Gastroesophageal sphincter (tissue), 4 donors: ENCODE data around the gene DEFB108B. TPM values are rescaled to one million over a fixed set of nuclear protein-coding genes. Genes with fewer than 3 reads are reported as not detected.
A peak's percentile ranks its signal among the peaks of the same experiment; 100 is the strongest.
"Not testable (repeated sequence)": the region's sequence is repeated elsewhere in the genome, so short reads cannot be mapped to it uniquely, and the experiment has no call there.

Experiments
- ATAC-seq: fragments of 150-250 bp; one replicate; pipeline ENCODE4 v1.9.1; 2016; ENCODE audit warnings: mild to moderate bottlenecking, moderate library complexity
- H3K27ac ChIP-seq, 4 donors: fragments of 200-600 bp; sonication (generic) in 3 of 4; 1 replicate in 3 of 4; 2 replicates in 1 of 4; pipeline ENCODE4 v1.5.1; 2016 to 2019
- H3K27me3 ChIP-seq: fragments of 200-600 bp; sonication (generic); one replicate; pipeline ENCODE4 v1.5.1; 2019
- H3K36me3 ChIP-seq, 2 donors: fragments of 200-600 bp; sonication (generic); one replicate each; pipeline ENCODE4 v1.5.1; 2019; ENCODE audit warnings: control low read depth in 1 of 2
- H3K4me1 ChIP-seq, 3 donors: fragments of 200-600 bp; sonication (generic); 1 replicate in 2 of 3; 2 replicates in 1 of 3; pipeline ENCODE4 v1.5.1; 2016 to 2019; ENCODE audit warnings: control low read depth in 2 of 3
- H3K4me3 ChIP-seq, 2 donors: fragments of 200-600 bp; sonication (generic); one replicate each; pipeline ENCODE4 v1.5.1; 2019; ENCODE audit warnings: mild to moderate bottlenecking in 1 of 2, moderate library complexity in 1 of 2
- H3K9me3 ChIP-seq, 3 donors: fragments of 200-600 bp; sonication (generic); one replicate each; pipeline ENCODE4 v1.5.1; 2017 to 2019; ENCODE audit warnings: control low read depth in 2 of 3
- CTCF ChIP-seq, 4 experiments: fragments of 200-600 bp in 2 of 4; fragments of 450-650 bp in 2 of 4; sonication (generic) in 1 of 4; IDR thresholded peaks; one replicate each; pipeline ENCODE4 v1.5.1; 2017 to 2019; ENCODE audit warnings: antibody characterized with exemption in 4 of 4, mild to moderate bottlenecking in 2 of 4, moderate library complexity in 2 of 4
- EP300 ChIP-seq: sonication (generic); formaldehyde crosslinking; IDR thresholded peaks from one replicate; pipeline ENCODE4 v1.6.1; 2017; ENCODE audit warnings: antibody characterized with exemption, mild to moderate bottlenecking
- POLR2A ChIP-seq, 2 donors: fragments of 450-650 bp; IDR thresholded peaks; one replicate each; pipeline ENCODE4 v1.6.1; 2017; ENCODE audit warnings: antibody characterized with exemption in 2 of 2, mild to moderate bottlenecking in 2 of 2, moderate library complexity in 1 of 2
- POLR2AphosphoS5 ChIP-seq: sonication (generic); formaldehyde crosslinking; IDR thresholded peaks from one replicate; pipeline ENCODE4 v1.6.1; 2017; ENCODE audit warnings: antibody characterized with exemption
- WGBS, 2 donors: methylation state at CpG; one replicate each; pipeline ENCODE4 v1.1.5; 2018; ENCODE audit warnings: low coverage in 1 of 2; 5-methylcytosine and 5-hydroxymethylcytosine counted together
- total RNA-seq, 4 donors: library from RNA; depleted of rRNA; stranded (reverse); fragments of >200 nt; gene quantifications; one replicate each; pipeline ENCODE4 v1.1.0, GENCODE V29; 2016

DEFB108B gene
- total RNA-seq, 4 donors from 2014 or later: not detected

- not testable (repeated sequence) for H3K4me3 ChIP-seq, H3K36me3 ChIP-seq, H3K9me3 ChIP-seq, H3K4me1 ChIP-seq, H3K27me3 ChIP-seq, ATAC-seq
- no CpG with 5 or more reads among the region's 3 CpGs for WGBS, 2 donors
- peak overlapping the region in 2 of 4 donors; percentile 12 to 31 for H3K27ac ChIP-seq
Measured at GRCh38 chr11:71812529-71812928, 20.5 kb upstream of the DEFB108B start.

GRCh38 chr11:71813481-71814355, 19.3 kb upstream of the DEFB108B start:
- TF ChIP-seq CTCF (IDR thresholded peaks at IDR 0.05): peak; percentile 61 to 85 (median 80)
- 13 to 31% methylated on average over 3 to 5 of the region's 46 CpGs for WGBS, 2 donors
- not testable (repeated sequence) for H3K27me3 ChIP-seq, H3K4me1 ChIP-seq, H3K9me3 ChIP-seq, H3K36me3 ChIP-seq, ATAC-seq
- H3K4me3 ChIP-seq: peak overlapping the region; percentile 11 to 56
- peak overlapping the region in 3 of 4 donors; percentile 70 to 78 (median 73) for H3K27ac ChIP-seq

- H3K36me3 ChIP-seq, H3K4me1 ChIP-seq, H3K27ac ChIP-seq, H3K27me3 ChIP-seq, H3K9me3 ChIP-seq, H3K4me3 ChIP-seq, ATAC-seq: not testable (repeated sequence)
- 8% methylated on average over 1 of the region's 1 CpG; no CpG with 5 or more reads in 1 of the 2 donors for WGBS, 2 donors
Measured at GRCh38 chr11:71821539-71821938, 11.5 kb upstream of the DEFB108B start.

- ATAC-seq, H3K4me3 ChIP-seq, H3K9me3 ChIP-seq, H3K27ac ChIP-seq, H3K36me3 ChIP-seq, H3K27me3 ChIP-seq, H3K4me1 ChIP-seq: not testable (repeated sequence)
- 92 to 93% methylated on average over 3 of the region's 3 CpGs for WGBS, 2 donors
Measured at GRCh38 chr11:71829247-71829646, 3.8 kb upstream of the DEFB108B start.

GRCh38 chr11:71829686-71830085, 3.3 kb upstream of the DEFB108B start:
- not testable (repeated sequence) for H3K4me3 ChIP-seq, H3K27me3 ChIP-seq, H3K9me3 ChIP-seq, ATAC-seq, H3K27ac ChIP-seq, H3K36me3 ChIP-seq, H3K4me1 ChIP-seq
- 92 to 93% methylated on average over 3 of the region's 3 CpGs for WGBS, 2 donors

GRCh38 chr11:71842720-71843119, 9.7 kb downstream of the DEFB108B start:
- not testable (repeated sequence) for H3K4me3 ChIP-seq, H3K9me3 ChIP-seq, H3K36me3 ChIP-seq, ATAC-seq, H3K27me3 ChIP-seq, H3K27ac ChIP-seq, H3K4me1 ChIP-seq
- 76 to 79% methylated on average over 2 to 3 of the region's 6 CpGs for WGBS, 2 donors

- H3K27me3 ChIP-seq, H3K27ac ChIP-seq, H3K4me3 ChIP-seq, H3K4me1 ChIP-seq, H3K9me3 ChIP-seq, H3K36me3 ChIP-seq, ATAC-seq: not testable (repeated sequence)
- no CpG with 5 or more reads among the region's 4 CpGs for WGBS, 2 donors
Measured at GRCh38 chr11:71843355-71843754, 10.4 kb downstream of the DEFB108B start.

- Histone ChIP-seq H3K9me3 (no peaks in the 10 kb centered on the region), H3K4me1 (no peaks in the 10 kb centered on the region), H3K27me3 (no peaks in the 10 kb centered on the region), H3K27ac (no peak overlapping the region), H3K4me3 (no peak overlapping the region), H3K36me3 (no peaks in the 10 kb centered on the region)
- WGBS, 2 donors: 90 to 100% methylated on average over 1 to 3 of the region's 15 CpGs
- TF ChIP-seq EP300: no peak
- no peak for TF ChIP-seq POLR2A (IDR thresholded peaks at IDR 0.05)
- TF ChIP-seq POLR2AphosphoS5: no peak
- no peak for ATAC-seq
Measured at GRCh38 chr11:71843858-71844257, 10.9 kb downstream of the DEFB108B start.

- not testable (repeated sequence) for H3K4me1 ChIP-seq, H3K27me3 ChIP-seq, H3K27ac ChIP-seq, H3K4me3 ChIP-seq, H3K36me3 ChIP-seq, ATAC-seq, H3K9me3 ChIP-seq
- 71 to 100% methylated on average over 1 to 2 of the region's 2 CpGs for WGBS, 2 donors
Measured at GRCh38 chr11:71853895-71854294, 20.9 kb downstream of the DEFB108B start.

- H3K4me3 ChIP-seq, H3K9me3 ChIP-seq, H3K4me1 ChIP-seq, H3K27me3 ChIP-seq, H3K27ac ChIP-seq, ATAC-seq, H3K36me3 ChIP-seq: not testable (repeated sequence)
- WGBS, 2 donors: 29% methylated on average over 2 of the region's 2 CpGs; no CpG with 5 or more reads in 1 of the 2 donors
Measured at GRCh38 chr11:71855880-71856279, 22.9 kb downstream of the DEFB108B start.

GRCh38 chr11:71860835-71861234, 27.8 kb downstream of the DEFB108B start:
- 83 to 86% methylated on average over 3 of the region's 3 CpGs for WGBS, 2 donors
- not testable (repeated sequence) for H3K9me3 ChIP-seq, ATAC-seq, H3K27ac ChIP-seq, H3K4me1 ChIP-seq, H3K4me3 ChIP-seq, H3K36me3 ChIP-seq, H3K27me3 ChIP-seq
